Keratinocyte (primary cell): ENCODE results near the gene CLCN4. TPM values are rescaled to one million over a fixed set of nuclear protein-coding genes. Genes with fewer than 3 reads are reported as not detected.

Source experiments
- DNase-seq: peaks from one replicate; pipeline ENCODE4 v3.0.0-alpha.2; 2011; ENCODE audit warnings: low read depth, missing footprints, low spot score
- FAIRE-seq: peaks from 2 replicates; lab custom pipeline; 2011; peaks lifted over from hg19 to GRCh38; lab: Jason Lieb, UNC
- H2AFZ ChIP-seq: 2 replicates; pipeline ENCODE4 v1.6.0; 2012; ENCODE audit warnings: low read length, control low read depth, inconsistent platforms; ENCODE audit not compliant: control insufficient read depth
- H3K27ac ChIP-seq: 2 replicates; pipeline ENCODE4 v1.5.1; 2011; ENCODE audit warnings: low read length; ENCODE audit not compliant: control insufficient read depth, insufficient read depth
- H3K27me3 ChIP-seq: 3 replicates; pipeline ENCODE4 v1.6.0; 2011; ENCODE audit warnings: low read length; ENCODE audit not compliant: control insufficient read depth, insufficient read depth; ENCODE audit errors: extremely low read depth
- H3K36me3 ChIP-seq, 2 experiments: 2 replicates in 1 of 2; 3 replicates in 1 of 2; pipeline ENCODE4 v1.5.1; 2011; ENCODE audit warnings: low read length in 2 of 2, mild to moderate bottlenecking in 1 of 2; ENCODE audit not compliant: control insufficient read depth in 2 of 2, insufficient read depth in 2 of 2; ENCODE audit errors: extremely low read depth in 1 of 2
- H3K4me1 ChIP-seq: 3 replicates; pipeline ENCODE4 v1.5.1; 2011; ENCODE audit warnings: low read length; ENCODE audit not compliant: control insufficient read depth, insufficient read depth; ENCODE audit errors: extremely low read depth
- H3K4me2 ChIP-seq: 3 replicates; pipeline ENCODE4 v1.6.0; 2011; ENCODE audit warnings: low read depth, low read length; ENCODE audit not compliant: control insufficient read depth, insufficient read depth; ENCODE audit errors: extremely low read depth
- H3K4me3 ChIP-seq, 3 experiments: fragments of 200-600 bp in 1 of 3; sonication (generic) in 1 of 3; 2 replicates in 2 of 3; 3 replicates in 1 of 3; pipeline ENCODE4 v1.5.1; 2011 to 2016; ENCODE audit warnings: low read length in 3 of 3, mild to moderate bottlenecking in 3 of 3, control low read depth in 2 of 3, inconsistent platforms in 1 of 3, low read depth in 1 of 3, mixed read lengths in 1 of 3, mixed run types in 1 of 3, moderate library complexity in 1 of 3; ENCODE audit not compliant: control insufficient read depth in 2 of 3, insufficient read depth in 2 of 3; ENCODE audit errors: extremely low read depth in 1 of 3
- H3K79me2 ChIP-seq: 2 replicates; pipeline ENCODE4 v1.6.0; 2012; ENCODE audit warnings: low read length; ENCODE audit not compliant: control insufficient read depth, insufficient read depth
- H3K9ac ChIP-seq: 3 replicates; pipeline ENCODE4 v1.6.0; 2011; ENCODE audit warnings: low read length; ENCODE audit not compliant: control insufficient read depth, insufficient read depth; ENCODE audit errors: extremely low read depth
- H3K9me1 ChIP-seq: 3 replicates; pipeline ENCODE4 v1.6.0; 2011; ENCODE audit warnings: low read length; ENCODE audit not compliant: control insufficient read depth, insufficient read depth; ENCODE audit errors: extremely low read depth
- H3K9me3 ChIP-seq: 2 replicates; pipeline ENCODE4 v1.5.1; 2012; ENCODE audit warnings: low read depth, low read length; ENCODE audit not compliant: control insufficient read depth
- H4K20me1 ChIP-seq: 3 replicates; pipeline ENCODE4 v1.6.0; 2011; ENCODE audit warnings: low read length; ENCODE audit not compliant: control insufficient read depth, insufficient read depth; ENCODE audit errors: extremely low read depth
- CTCF ChIP-seq, 3 experiments: IDR thresholded peaks in 1 of 3; conservative IDR thresholded peaks in 1 of 3; optimal IDR thresholded peaks in 1 of 3; 2 replicates in 2 of 3; 3 replicates in 1 of 3; pipeline versions ENCODE3 to v1.5.1; 2011; ENCODE audit warnings: low read length in 3 of 3, mild to moderate bottlenecking in 3 of 3, moderate library complexity in 2 of 3, control low read depth in 1 of 3, inconsistent platforms in 1 of 3; ENCODE audit not compliant: insufficient read depth in 2 of 3; ENCODE audit errors: extremely low read depth in 1 of 3
- EZH2 ChIP-seq: IDR thresholded peaks from one replicate; pipeline ENCODE4 v1.6.1; 2012; ENCODE audit warnings: inconsistent platforms, mild to moderate bottlenecking, low read length, moderate library complexity
- dilution Hi-C: fragments of 300-500 bp; cut with MboI; formaldehyde crosslinking; loops from one replicate; pipeline ENCODE4 v1.7.0; 2020; ENCODE audit warnings: low sequenced_read_pairs; ENCODE audit not compliant: extremely low pct_ligation_motif_present
- polyA plus RNA-seq, 5 experiments: library from polyadenylated mRNA; depleted of rRNA in 3 of 5; stranded (reverse) in 3 of 5; stranded (forward) in 1 of 5; unstranded in 1 of 5; fragments of >200 nt; gene quantifications; 1 replicate in 1 of 5; 2 replicates in 3 of 5; 3 replicates in 1 of 5; pipeline versions ENCODE4 v1.2.1 to v1.2.3, GENCODE V29; 2011 to 2012; ENCODE audit warnings: missing spikeins in 2 of 5, low read depth in 1 of 5, low replicate concordance in 1 of 5

The CLCN4 gene
- polyA plus RNA-seq, 1 donor (not counting 4 experiments of a cell fraction or from before 2014, with no cell fraction given): 0.24 TPM

- no peak for DNase-seq
- no peaks in the 10 kb centered on the region for H3K79me2 ChIP-seq
- no peak overlapping the region for H3K9ac ChIP-seq
- peaks cover 12% of the 10 kb centered on the region for H3K27me3 ChIP-seq
- dilution Hi-C loops: no loop called here
- no peaks in the 10 kb centered on the region for H3K36me3 ChIP-seq
- TF ChIP-seq CTCF (optimal IDR thresholded peaks at IDR 0.05 in 1 of 3, IDR thresholded peaks at IDR 0.05 in 1 of 3, conservative IDR thresholded peaks at IDR 0.05 in 1 of 3; ENCODE audit: extremely low read depth in 1 of 3, insufficient read depth in 2 of 3, low read length in 3 of 3): no peak
- TF ChIP-seq EZH2: no peak
- no peak for FAIRE-seq
- peaks cover 7% of the 10 kb centered on the region for H3K4me1 ChIP-seq
- peaks cover 2% of the 10 kb centered on the region for H3K9me3 ChIP-seq
- no peaks in the 10 kb centered on the region for H4K20me1 ChIP-seq
- H3K9me1 ChIP-seq: no peaks in the 10 kb centered on the region
- H3K4me2 ChIP-seq: no peak overlapping the region
- H3K4me3 ChIP-seq: no peak overlapping the region
- H2AFZ ChIP-seq: no peak overlapping the region
- H3K27ac ChIP-seq: no peak overlapping the region
These were observed 2.3 kb downstream of the CLCN4 start for GRCh38 chrX:10159145-10159468.

- FAIRE-seq: no peak
- Histone ChIP-seq H3K27me3 (peaks cover 12% of the 10 kb centered on the region), H3K9me3 (peaks cover 4% of the 10 kb centered on the region), H3K4me1 (peaks cover 7% of the 10 kb centered on the region), H4K20me1 (no peaks in the 10 kb centered on the region), H3K4me3 (no peak overlapping the region), H2AFZ (no peak overlapping the region), H3K79me2 (no peaks in the 10 kb centered on the region), H3K4me2 (no peak overlapping the region), H3K27ac (no peak overlapping the region), H3K9ac (no peak overlapping the region), H3K9me1 (no peaks in the 10 kb centered on the region), H3K36me3 (no peaks in the 10 kb centered on the region)
- TF ChIP-seq CTCF (optimal IDR thresholded peaks at IDR 0.05 in 1 of 3, IDR thresholded peaks at IDR 0.05 in 1 of 3, conservative IDR thresholded peaks at IDR 0.05 in 1 of 3; ENCODE audit: extremely low read depth in 1 of 3, insufficient read depth in 2 of 3, low read length in 3 of 3) (no peak), EZH2 (no peak)
- DNase-seq: no peak
- dilution Hi-C loops: no loop called here
These were observed 3.4 kb downstream of the CLCN4 start for GRCh38 chrX:10160211-10160610.
